Endodermal cell (in vitro differentiated cells): ENCODE data around the gene CBX2. TPM values are rescaled to one million over a fixed set of nuclear protein-coding genes. Genes with fewer than 3 reads are reported as not detected.

ENCODE experiments used
- DNase-seq: peaks from one replicate; pipeline ENCODE4 v3.0.0-alpha.2; 2017
- H3K27ac ChIP-seq: 2 replicates; pipeline ENCODE4 v1.5.1; 2013; ENCODE audit warnings: mild to moderate bottlenecking, low read depth, low read length, moderate library complexity
- H3K27me3 ChIP-seq: 2 replicates; pipeline ENCODE4 v1.6.1; 2013; ENCODE audit warnings: mild to moderate bottlenecking, low read length, moderate library complexity; ENCODE audit not compliant: insufficient read depth, control insufficient read depth, poor library complexity, severe bottlenecking
- H3K36me3 ChIP-seq: 2 replicates; pipeline ENCODE4 v1.7.0; 2013; ENCODE audit warnings: mild to moderate bottlenecking, low read length, moderate library complexity; ENCODE audit not compliant: control insufficient read depth, insufficient read depth
- H3K4me1 ChIP-seq: one replicate; pipeline ENCODE4 v1.7.0; 2013; ENCODE audit warnings: low read length; ENCODE audit not compliant: control insufficient read depth, insufficient read depth
- H3K4me3 ChIP-seq: 2 replicates; pipeline ENCODE4 v1.5.1; 2013; ENCODE audit warnings: mild to moderate bottlenecking, low read length, moderate library complexity
- H3K9ac ChIP-seq: 2 replicates; pipeline ENCODE4 v1.6.1; 2013; ENCODE audit warnings: mild to moderate bottlenecking, low read length, moderate library complexity; ENCODE audit not compliant: poor library complexity, severe bottlenecking; ENCODE audit errors: extremely low read depth
- H3K9me3 ChIP-seq: 2 replicates; pipeline ENCODE4 v1.6.1; 2013; ENCODE audit warnings: mild to moderate bottlenecking, low read length, moderate library complexity; ENCODE audit not compliant: control insufficient read depth
- H3K27ac Mint-ChIP-seq: 2 replicates; pipeline ENCODE4 v1.8.0; 2020; ENCODE audit warnings: mixed read lengths
- H3K27me3 Mint-ChIP-seq: 2 replicates; pipeline ENCODE4 v1.8.0; 2021; ENCODE audit warnings: mild to moderate bottlenecking, mixed read lengths; ENCODE audit not compliant: insufficient read depth
- H3K36me3 Mint-ChIP-seq: 2 replicates; pipeline ENCODE4 v1.8.0; 2020; ENCODE audit warnings: low read depth, mixed read lengths
- H3K4me1 Mint-ChIP-seq: 2 replicates; pipeline ENCODE4 v1.8.0; 2020; ENCODE audit warnings: mixed read lengths
- H3K4me3 Mint-ChIP-seq: 2 replicates; pipeline ENCODE4 v1.8.0; 2020; ENCODE audit warnings: mild to moderate bottlenecking, moderate library complexity, mixed read lengths
- H3K9me3 Mint-ChIP-seq: 2 replicates; pipeline ENCODE4 v1.8.0; 2020; ENCODE audit warnings: mild to moderate bottlenecking, mixed read lengths
- CTCF ChIP-seq: fragments of 200-600 bp; sonication (generic); conservative IDR thresholded peaks from 2 replicates; pipeline ENCODE4 v1.5.0; 2021; ENCODE audit warnings: antibody characterized with exemption, mild to moderate bottlenecking
- WGBS, 2 experiments: methylation state at CpG; one replicate each; pipeline versions ENCODE4 v1.1.5 to v1.1.7; 2013; ENCODE audit warnings: missing lambda C conversion rate in 2 of 2, mixed read lengths in 1 of 2; ENCODE audit not compliant: insufficient coverage in 1 of 2, insufficient read length in 1 of 2; 5-methylcytosine and 5-hydroxymethylcytosine counted together
- total RNA-seq, 2 donors: library from RNA; stranded (reverse); fragmentation: NEBNext Ultra II Directional in 1 of 2; extraction: Animal tissue kit (Norgen Biotek cat#: 25700) in 1 of 2; gene quantifications; 2 replicates in 1 of 2; 3 replicates in 1 of 2; pipeline ENCODE4 v1.2.1, GENCODE V29; 2021

Gene CBX2
- total RNA-seq, 2 donors from 2014 or later: 75.0 to 78.6 TPM

- no peak for DNase-seq
- TF ChIP-seq CTCF: no peak
- Mint-ChIP-seq H3K9me3 (peaks cover 3% of the 10 kb centered on the region), H3K27me3 (peaks cover 95% of the 10 kb centered on the region), H3K27ac (no peak overlapping the region), H3K4me1 (peaks cover 2% of the 10 kb centered on the region), H3K4me3 (no peak overlapping the region), H3K36me3 (peaks cover 3% of the 10 kb centered on the region)
- Histone ChIP-seq H3K9ac (no peak overlapping the region), H3K4me3 (no peak overlapping the region), H3K9me3 (no peaks in the 10 kb centered on the region), H3K27ac (no peak overlapping the region), H3K4me1 (no peaks in the 10 kb centered on the region), H3K27me3 (peaks cover 89% of the 10 kb centered on the region), H3K36me3 (no peaks in the 10 kb centered on the region)
- WGBS, 2 experiments: 89% methylated on average over 8 to 12 of the region's 12 CpGs
Observed at GRCh38 chr17:79821331-79822095, 43.6 kb downstream of the CBX2 start.

- Histone ChIP-seq H3K4me1 (no peaks in the 10 kb centered on the region), H3K4me3 (no peak overlapping the region), H3K9me3 (no peaks in the 10 kb centered on the region), H3K27ac (no peak overlapping the region), H3K36me3 (no peaks in the 10 kb centered on the region), H3K9ac (no peak overlapping the region), H3K27me3 (peaks cover 87% of the 10 kb centered on the region)
- Mint-ChIP-seq H3K9me3 (peaks cover 3% of the 10 kb centered on the region), H3K4me1 (peaks cover 5% of the 10 kb centered on the region), H3K4me3 (no peak overlapping the region), H3K27me3 (peaks cover 95% of the 10 kb centered on the region), H3K36me3 (peaks cover 3% of the 10 kb centered on the region), H3K27ac (no peak overlapping the region)
- no peak for DNase-seq
- 94 to 95% methylated on average over 17 of the region's 17 CpGs for WGBS, 2 experiments
- TF ChIP-seq CTCF: no peak
Observed at GRCh38 chr17:79822583-79823124, 44.7 kb downstream of the CBX2 start.

- Mint-ChIP-seq H3K27me3 (peaks cover 95% of the 10 kb centered on the region), H3K4me1 (peaks cover 13% of the 10 kb centered on the region), H3K36me3 (peaks cover 3% of the 10 kb centered on the region), H3K9me3 (peaks cover 3% of the 10 kb centered on the region), H3K27ac (no peak overlapping the region), H3K4me3 (no peak overlapping the region)
- WGBS, 2 experiments: 87 to 97% methylated on average over 10 to 17 of the region's 17 CpGs
- no peak for DNase-seq
- Histone ChIP-seq H3K4me1 (no peaks in the 10 kb centered on the region), H3K9me3 (no peaks in the 10 kb centered on the region), H3K9ac (no peak overlapping the region), H3K36me3 (no peaks in the 10 kb centered on the region), H3K27ac (no peak overlapping the region), H3K4me3 (no peak overlapping the region), H3K27me3 (peaks cover 71% of the 10 kb centered on the region)
- no peak for TF ChIP-seq CTCF
Observed at GRCh38 chr17:79824234-79824633, 46.3 kb downstream of the CBX2 start.
